G401.6 (cell line): ENCODE results near the gene TFF3.

Experiments used
- FAIRE-seq: peaks from 2 replicates; lab custom pipeline; 2012; peaks lifted over from hg19 to GRCh38; lab: Jason Lieb, UNC

Gene TFF3

GRCh38 chr21:42265231-42265812 lies 49.9 kb downstream of the TFF3 start:
- no peak for FAIRE-seq

GRCh38 chr21:42264245-42265195 lies 50.7 kb downstream of the TFF3 start:
- FAIRE-seq: no peak

- no peak for FAIRE-seq
Measured at GRCh38 chr21:42263591-42264131, 51.5 kb downstream of the TFF3 start.

- no peak for FAIRE-seq
Measured at GRCh38 chr21:42262831-42263231, 52.4 kb downstream of the TFF3 start.

DNA sequence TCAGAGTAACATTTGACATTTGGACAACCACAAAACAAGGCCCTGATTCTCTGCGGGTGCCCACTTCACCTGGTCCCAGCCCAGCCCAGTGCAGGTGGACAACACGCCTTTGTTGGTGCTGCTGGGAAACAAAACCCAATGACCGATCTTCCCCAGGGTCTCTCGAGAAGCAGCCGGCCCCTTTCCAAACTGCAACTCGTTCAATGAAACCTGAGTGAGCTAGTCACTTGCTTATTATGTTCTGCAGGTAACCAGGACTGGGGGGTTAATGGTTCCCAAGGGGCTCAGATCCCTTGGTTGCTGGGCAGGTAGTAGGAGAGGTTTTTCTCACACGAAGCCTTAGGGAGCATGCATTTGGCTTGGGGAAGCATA lies 53.4 kb downstream of the TFF3 start:
- no peak for FAIRE-seq
